GM13977 (cell line): ENCODE data around the gene CEP128.
A peak's percentile ranks its signal among the peaks of the same experiment; 100 is the strongest.

Experiments used
- DNase-seq: peaks from one replicate; pipeline ENCODE4 v3.0.0; 2012; ENCODE audit warnings: low spot score
- CTCF ChIP-seq: IDR thresholded peaks from 2 replicates; pipeline ENCODE4 v1.5.1; 2012; ENCODE audit warnings: mild to moderate bottlenecking, control low read depth; ENCODE audit not compliant: insufficient read depth; ENCODE audit errors: extremely low read depth, missing control alignments
- in situ Hi-C: fragments of 300-500 bp; cut with MboI; formaldehyde crosslinking; loops from one replicate; pipeline ENCODE4 v1.12.0; 2022; ENCODE audit warnings: low sequenced_read_pairs, low pct_unique_long_range_greater_than_20kb, mixed read lengths, inconsistent platforms; ENCODE audit not compliant: unreplicated experiment

The CEP128 gene

GRCh38 chr14:80572666-80573065, 368.9 kb downstream of the CEP128 start:
- TF ChIP-seq CTCF = no peak
- in situ Hi-C loops = no loop called here
- DNase-seq = no peak

GRCh38 chr14:80570930-80571298, 370.6 kb downstream of the CEP128 start:
- no peak for TF ChIP-seq CTCF
- no peak for DNase-seq
- in situ Hi-C loops = no loop called here

GRCh38 chr14:80567905-80568536, 373.5 kb downstream of the CEP128 start:
- DNase-seq = no peak
- TF ChIP-seq CTCF = no peak
- in situ Hi-C loops = no loop called here

- in situ Hi-C loops = no loop called here
- TF ChIP-seq CTCF = no peak
- DNase-seq = no peak
Measured at GRCh38 chr14:80565001-80565400, 376.5 kb downstream of the CEP128 start.

DNA sequence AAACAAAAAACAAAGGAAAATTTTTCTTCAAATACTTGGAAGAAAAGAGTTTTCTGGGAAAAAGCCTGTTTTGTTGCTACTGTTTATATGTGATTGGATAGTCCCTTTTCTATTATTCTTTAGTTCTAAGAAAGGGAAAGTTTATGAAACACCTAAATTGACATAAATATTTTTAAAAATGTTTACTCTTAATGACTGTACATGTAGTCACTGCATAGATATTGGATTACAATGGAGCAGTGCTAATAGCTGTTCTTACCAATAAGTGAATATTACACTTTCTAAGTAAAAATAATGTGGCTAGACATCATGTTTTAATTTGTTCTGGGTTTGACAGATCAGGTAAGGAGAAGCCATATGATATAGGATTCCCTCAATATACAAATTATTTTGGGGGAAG, 377.5 kb downstream of the CEP128 start:
- no peak for TF ChIP-seq CTCF
- DNase-seq = no peak
- in situ Hi-C loops = no loop called here

- in situ Hi-C loops = no loop called here
Measured at GRCh38 chr14:80560800-80561657, 380.5 kb downstream of the CEP128 start.

More at GRCh38 chr14:80560800-80561657, 380.5 kb downstream of the CEP128 start:
- DNase-seq = peak; percentile 3
- no peak for TF ChIP-seq CTCF
